GM18517 (cell line): ENCODE data around the gene PIK3AP1.

ENCODE experiments used
- ATAC-seq: cut with Tn5 transposase; IDR thresholded peaks from one replicate; pipeline ENCODE4 v1.9.1; 2021; ENCODE audit warnings: mild to moderate bottlenecking, moderate library complexity; ENCODE audit not compliant: unreplicated experiment

The PIK3AP1 gene

GRCh38 chr10:96618653-96619052 is 101.7 kb downstream of the PIK3AP1 start:
- ATAC-seq, result no peak

GRCh38 chr10:96616961-96617360 is 103.4 kb downstream of the PIK3AP1 start:
- ATAC-seq, result no peak

- ATAC-seq, result no peak
Measured at GRCh38 chr10:96614515-96614914, 105.8 kb downstream of the PIK3AP1 start.

GRCh38 chr10:96613576-96613975 is 106.7 kb downstream of the PIK3AP1 start:
- ATAC-seq, result no peak

- ATAC-seq, result no peak
Measured at GRCh38 chr10:96612055-96612830, 108.1 kb downstream of the PIK3AP1 start.

- ATAC-seq, result no peak
Measured at GRCh38 chr10:96610817-96611216, 109.5 kb downstream of the PIK3AP1 start.

GRCh38 chr10:96609510-96609909 is 110.8 kb downstream of the PIK3AP1 start:
- ATAC-seq, result no peak

GRCh38 chr10:96608805-96609204 is 111.5 kb downstream of the PIK3AP1 start:
- no peak for ATAC-seq

- ATAC-seq, result no peak
Measured at GRCh38 chr10:96608262-96608661, 112.1 kb downstream of the PIK3AP1 start.

- ATAC-seq, result no peak
Measured at GRCh38 chr10:96606946-96607345, 113.4 kb downstream of the PIK3AP1 start.

GRCh38 chr10:96606216-96606615 is 114.1 kb downstream of the PIK3AP1 start:
- no peak for ATAC-seq

GRCh38 chr10:96600337-96600736 is 120.0 kb downstream of the PIK3AP1 start:
- ATAC-seq, result no peak

- no peak for ATAC-seq
Measured at GRCh38 chr10:96598846-96599245, 121.5 kb downstream of the PIK3AP1 start.

GRCh38 chr10:96596422-96597407 is 123.6 kb downstream of the PIK3AP1 start:
- no peak for ATAC-seq

GRCh38 chr10:96595741-96596140 is 124.6 kb downstream of the PIK3AP1 start:
- ATAC-seq, result no peak

- ATAC-seq, result no peak
Measured at GRCh38 chr10:96591946-96592345, 128.4 kb downstream of the PIK3AP1 start.

GRCh38 chr10:96588616-96589419 is 131.5 kb downstream of the PIK3AP1 start:
- ATAC-seq, result no peak

GRCh38 chr10:96588060-96588554 is 132.2 kb downstream of the PIK3AP1 start:
- no peak for ATAC-seq

- ATAC-seq, result peak; percentile 20
Measured at GRCh38 chr10:96587264-96588059, 132.9 kb downstream of the PIK3AP1 start.
